ENCODE data around the gene TEAD2.

The TEAD2 gene

DNA sequence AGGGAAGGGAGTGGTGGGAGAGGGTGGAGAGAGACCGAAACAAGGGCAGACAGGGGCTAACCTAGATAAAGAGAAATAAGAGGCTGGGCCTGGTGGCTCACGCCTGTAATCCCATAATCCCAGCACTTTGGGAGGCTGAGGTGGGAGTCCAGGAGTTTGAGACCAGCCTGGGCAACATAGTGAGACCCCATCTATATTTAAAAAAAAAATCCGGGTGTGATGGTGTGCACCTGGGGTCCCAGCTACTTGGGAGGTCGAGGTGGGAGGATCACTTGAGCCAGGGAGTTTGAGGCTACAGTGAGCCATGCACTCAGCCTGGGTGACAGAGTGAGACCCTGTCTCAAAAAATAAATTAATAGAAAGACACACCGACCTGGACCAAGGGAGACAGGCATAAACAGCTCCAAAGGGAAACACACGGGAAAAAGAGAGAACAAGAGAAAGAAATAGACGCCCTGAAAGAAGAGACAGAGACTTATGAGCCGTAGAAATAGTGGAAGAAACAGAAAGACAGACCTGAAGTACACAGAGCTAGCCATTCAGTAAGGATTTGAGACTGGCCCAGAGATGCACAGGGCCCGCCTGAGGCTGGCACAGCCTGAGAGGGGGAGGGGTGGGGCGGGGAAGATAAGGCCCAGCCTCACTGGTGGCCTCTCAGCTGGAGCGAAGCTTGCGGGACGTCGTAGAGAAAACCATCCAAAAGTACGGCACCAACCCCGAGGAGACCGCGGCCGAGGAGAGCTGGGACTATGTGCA, 24.8 kb downstream of the TEAD2 start:
- Histone ChIP-seq H3K4me1 (ENCODE audit: control insufficient read depth, low read length) (peaks cover 84% of the 10 kb centered on the region), H3K36me3 (ENCODE audit: control insufficient read depth, low read length) (peaks cover 67% of the 10 kb centered on the region), H3K79me2 (ENCODE audit: control insufficient read depth, low read length) (peaks cover 55% of the 10 kb centered on the region), H3K27me3 (ENCODE audit: control insufficient read depth, low read length) (no peaks in the 10 kb centered on the region), H3K9me2 (replicated peaks; ENCODE audit: control insufficient read depth, low read length) (no peaks in the 10 kb centered on the region), H3K4me3 (ENCODE audit: low read length) (peak overlapping the region; percentile 85), H3K27ac (ENCODE audit: low read depth, low read length) (peak overlapping the region; percentile 97), H3F3A (ENCODE audit: control insufficient read depth, insufficient read depth) (peaks cover 65% of the 10 kb centered on the region), H3K9me3 (ENCODE audit: control insufficient read depth, insufficient read depth, low read length) (no peaks in the 10 kb centered on the region), H4K20me1 (ENCODE audit: control insufficient read depth, insufficient read depth, low read depth, low read length) (peaks cover 11% of the 10 kb centered on the region; the same call in 1 of the 2 replicates), H3K4me2 (ENCODE audit: low read length) (peak overlapping the region; percentile 99)
- TF ChIP-seq, protein P1, sequence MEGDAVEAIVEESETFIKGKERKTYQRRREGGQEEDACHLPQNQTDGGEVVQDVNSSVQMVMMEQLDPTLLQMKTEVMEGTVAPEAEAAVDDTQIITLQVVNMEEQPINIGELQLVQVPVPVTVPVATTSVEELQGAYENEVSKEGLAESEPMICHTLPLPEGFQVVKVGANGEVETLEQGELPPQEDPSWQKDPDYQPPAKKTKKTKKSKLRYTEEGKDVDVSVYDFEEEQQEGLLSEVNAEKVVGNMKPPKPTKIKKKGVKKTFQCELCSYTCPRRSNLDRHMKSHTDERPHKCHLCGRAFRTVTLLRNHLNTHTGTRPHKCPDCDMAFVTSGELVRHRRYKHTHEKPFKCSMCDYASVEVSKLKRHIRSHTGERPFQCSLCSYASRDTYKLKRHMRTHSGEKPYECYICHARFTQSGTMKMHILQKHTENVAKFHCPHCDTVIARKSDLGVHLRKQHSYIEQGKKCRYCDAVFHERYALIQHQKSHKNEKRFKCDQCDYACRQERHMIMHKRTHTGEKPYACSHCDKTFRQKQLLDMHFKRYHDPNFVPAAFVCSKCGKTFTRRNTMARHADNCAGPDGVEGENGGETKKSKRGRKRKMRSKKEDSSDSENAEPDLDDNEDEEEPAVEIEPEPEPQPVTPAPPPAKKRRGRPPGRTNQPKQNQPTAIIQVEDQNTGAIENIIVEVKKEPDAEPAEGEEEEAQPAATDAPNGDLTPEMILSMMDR (IDR thresholded peaks at IDR 0.05; ENCODE audit: low read depth, low read length, poor library complexity, severe bottlenecking) = no peak
- no peak for TF ChIP-seq EZH2phosphoT487 (IDR thresholded peaks at IDR 0.05; ENCODE audit: borderline replicate concordance, low read length)

- TF ChIP-seq, protein P1 (IDR thresholded peaks at IDR 0.05; ENCODE audit: low read depth, low read length, poor library complexity, severe bottlenecking) = no peak
- no peak for TF ChIP-seq EZH2phosphoT487 (IDR thresholded peaks at IDR 0.05; ENCODE audit: borderline replicate concordance, low read length)
- Histone ChIP-seq H3K27ac (ENCODE audit: low read depth, low read length) (peak overlapping the region; percentile 97), H3F3A (ENCODE audit: control insufficient read depth, insufficient read depth) (peaks cover 70% of the 10 kb centered on the region), H3K9me3 (ENCODE audit: control insufficient read depth, insufficient read depth, low read length) (no peaks in the 10 kb centered on the region), H4K20me1 (ENCODE audit: control insufficient read depth, insufficient read depth, low read depth, low read length) (peaks cover 11% of the 10 kb centered on the region; the same call in 1 of the 2 replicates), H3K9me2 (replicated peaks; ENCODE audit: control insufficient read depth, low read length) (no peaks in the 10 kb centered on the region), H3K4me1 (ENCODE audit: control insufficient read depth, low read length) (peaks cover 86% of the 10 kb centered on the region), H3K79me2 (ENCODE audit: control insufficient read depth, low read length) (peaks cover 62% of the 10 kb centered on the region), H3K4me2 (ENCODE audit: low read length) (peak overlapping the region; percentile 99), H3K4me3 (ENCODE audit: low read length) (peak overlapping the region; percentile 85), H3K36me3 (ENCODE audit: control insufficient read depth, low read length) (peaks cover 70% of the 10 kb centered on the region), H3K27me3 (ENCODE audit: control insufficient read depth, low read length) (no peaks in the 10 kb centered on the region)
Observed at GRCh38 chr19:49336482-49337266, 25.5 kb downstream of the TEAD2 start.

GRCh38 chr19:49335784-49336481, 26.3 kb downstream of the TEAD2 start:
- H3F3A ChIP-seq (ENCODE audit: control insufficient read depth, insufficient read depth) = peaks cover 71% of the 10 kb centered on the region

More at GRCh38 chr19:49335784-49336481, 26.3 kb downstream of the TEAD2 start:
- Histone ChIP-seq H3K27me3 (ENCODE audit: control insufficient read depth, low read length) (no peaks in the 10 kb centered on the region), H3K9me2 (replicated peaks; ENCODE audit: control insufficient read depth, low read length) (no peaks in the 10 kb centered on the region), H4K20me1 (ENCODE audit: control insufficient read depth, insufficient read depth, low read depth, low read length) (peaks cover 8% of the 10 kb centered on the region; the same call in 1 of the 2 replicates), H3K9me3 (ENCODE audit: control insufficient read depth, insufficient read depth, low read length) (no peaks in the 10 kb centered on the region), H3K27ac (ENCODE audit: low read depth, low read length) (peak overlapping the region; percentile 97), H3K4me2 (ENCODE audit: low read length) (peak overlapping the region; percentile 99), H3K79me2 (ENCODE audit: control insufficient read depth, low read length) (peaks cover 68% of the 10 kb centered on the region), H3K4me3 (ENCODE audit: low read length) (peak overlapping the region; percentile 85), H3K36me3 (ENCODE audit: control insufficient read depth, low read length) (peaks cover 68% of the 10 kb centered on the region), H3K4me1 (ENCODE audit: control insufficient read depth, low read length) (peaks cover 86% of the 10 kb centered on the region)
- TF ChIP-seq EZH2phosphoT487 (IDR thresholded peaks at IDR 0.05; ENCODE audit: borderline replicate concordance, low read length) = no peak
- TF ChIP-seq, protein P1 (IDR thresholded peaks at IDR 0.05; ENCODE audit: low read depth, low read length, poor library complexity, severe bottlenecking) = no peak

All from DOHH2 (cell line).